Fibroblast of lung (primary cell): ENCODE data around the gene CDX1. TPM values are rescaled to one million over a fixed set of nuclear protein-coding genes. Genes with fewer than 3 reads are reported as not detected.

Experiments
- DNase-seq, 2 donors: peaks; one replicate each; pipeline versions ENCODE4 v3.0.0 to v3.0.0-alpha.2; 2010; ENCODE audit warnings: low read depth in 2 of 2
- H2AFZ ChIP-seq: 2 replicates; pipeline ENCODE4 v1.5.1; 2012; ENCODE audit warnings: low read length, control low read depth, inconsistent platforms
- H3K27ac ChIP-seq: 2 replicates; pipeline ENCODE4 v1.5.1; 2011; ENCODE audit warnings: low read length, control low read depth; ENCODE audit not compliant: insufficient read depth
- H3K27me3 ChIP-seq: 2 replicates; pipeline ENCODE4 v1.5.1; 2011; ENCODE audit warnings: mild to moderate bottlenecking, low read length; ENCODE audit not compliant: control insufficient read depth, insufficient read depth
- H3K36me3 ChIP-seq: 2 replicates; pipeline ENCODE4 v1.5.1; 2011; ENCODE audit warnings: low read length; ENCODE audit not compliant: control insufficient read depth, insufficient read depth
- H3K4me1 ChIP-seq: 2 replicates; pipeline ENCODE4 v1.5.1; 2011; ENCODE audit warnings: low read length; ENCODE audit not compliant: control insufficient read depth, insufficient read depth; ENCODE audit errors: extremely low read depth
- H3K4me2 ChIP-seq: 2 replicates; pipeline ENCODE4 v1.5.1; 2011; ENCODE audit warnings: low read length, control low read depth; ENCODE audit not compliant: insufficient read depth; ENCODE audit errors: extremely low read depth
- H3K4me3 ChIP-seq, 4 experiments: fragments of 200-600 bp in 1 of 4; sonication (generic) in 1 of 4; replicated peaks in 1 of 4; 2 replicates each; pipeline ENCODE4 v1.5.1; 2011 to 2016; ENCODE audit warnings: low read length in 4 of 4, low read depth in 3 of 4, mild to moderate bottlenecking in 3 of 4, control low read depth in 2 of 4, inconsistent platforms in 1 of 4, mixed read lengths in 1 of 4; ENCODE audit not compliant: insufficient read depth in 1 of 4; ENCODE audit errors: control extremely low read depth in 1 of 4
- H3K79me2 ChIP-seq: 2 replicates; pipeline ENCODE4 v1.5.1; 2012; ENCODE audit warnings: mild to moderate bottlenecking, low read length, inconsistent platforms; ENCODE audit not compliant: control insufficient read depth, insufficient read depth
- H3K9ac ChIP-seq: 2 replicates; pipeline ENCODE4 v1.5.1; 2011; ENCODE audit warnings: mild to moderate bottlenecking, low read length, control low read depth; ENCODE audit not compliant: insufficient read depth
- H3K9me3 ChIP-seq: 2 replicates; pipeline ENCODE4 v1.5.1; 2012; ENCODE audit warnings: low read depth, low read length; ENCODE audit not compliant: control insufficient read depth, insufficient read depth
- H4K20me1 ChIP-seq: 2 replicates; pipeline ENCODE4 v1.5.1; 2011; ENCODE audit warnings: low read length; ENCODE audit not compliant: control insufficient read depth, insufficient read depth; ENCODE audit errors: extremely low read depth
- CTCF ChIP-seq, 2 donors: IDR thresholded peaks in 1 of 2; conservative IDR thresholded peaks in 1 of 2; 1 replicate in 1 of 2; 2 replicates in 1 of 2; pipeline ENCODE4 v1.5.1; 2011 to 2012; ENCODE audit warnings: low read length in 2 of 2, control low read depth in 1 of 2, inconsistent platforms in 1 of 2, low read depth in 1 of 2, mild to moderate bottlenecking in 1 of 2
- EZH2 ChIP-seq: IDR thresholded peaks from 2 replicates; pipeline ENCODE4 v1.5.1; 2012; ENCODE audit warnings: low read length, control low read depth, mild to moderate bottlenecking; ENCODE audit errors: missing control alignments
- polyA plus RNA-seq, 2 donors: library from polyadenylated mRNA; depleted of rRNA in 1 of 2; stranded (reverse) in 1 of 2; unstranded in 1 of 2; fragments of >200 nt; gene quantifications; 2 replicates each; pipeline ENCODE4 v1.2.1, GENCODE V29; 2011 to 2012; ENCODE audit warnings: missing spikeins in 1 of 2
- total RNA-seq: library from RNA; depleted of rRNA; stranded (reverse); fragments of >200 nt; gene quantifications from 2 replicates; pipeline ENCODE4 v1.2.1, GENCODE V29; 2014

CDX1 gene
- total and polyA plus RNA-seq, 2 donors (not counting 1 experiment from before 2014, with no cell fraction given): 0.33 to 1.8 TPM

- Histone ChIP-seq H3K4me1 (peaks cover 12% of the 10 kb centered on the region), H3K36me3 (no peaks in the 10 kb centered on the region), H4K20me1 (no peaks in the 10 kb centered on the region), H2AFZ (no peak overlapping the region), H3K9ac (no peak overlapping the region), H3K79me2 (no peaks in the 10 kb centered on the region), H3K4me2 (peak overlapping the region; percentile 27), H3K27ac (peak overlapping the region; percentile 69), H3K4me3 (no peak overlapping the region), H3K9me3 (no peaks in the 10 kb centered on the region), H3K27me3 (no peaks in the 10 kb centered on the region)
- TF ChIP-seq CTCF (conservative IDR thresholded peaks at IDR 0.05 in 1 of 2, IDR thresholded peaks at IDR 0.05 in 1 of 2; ENCODE audit: low read depth in 1 of 2, low read length in 2 of 2) (no peak), EZH2 (no peak)
- DNase-seq: peak; percentile 56 to 78
These were observed 41.9 kb downstream of the CDX1 start for GRCh38 chr5:150208187-150209098.

GRCh38 chr5:150209099-150209635 is 42.6 kb downstream of the CDX1 start:
- H3K79me2 ChIP-seq: no peaks in the 10 kb centered on the region
- H3K4me1 ChIP-seq: peaks cover 12% of the 10 kb centered on the region
- peak overlapping the region; percentile 69 for H3K27ac ChIP-seq
- H3K4me2 ChIP-seq: no peak overlapping the region
- H2AFZ ChIP-seq: peak overlapping the region; percentile 43
- no peaks in the 10 kb centered on the region for H3K27me3 ChIP-seq
- H3K36me3 ChIP-seq: no peaks in the 10 kb centered on the region
- H3K4me3 ChIP-seq: no peak overlapping the region
- no peaks in the 10 kb centered on the region for H3K9me3 ChIP-seq
- H4K20me1 ChIP-seq: no peaks in the 10 kb centered on the region
- peak; percentile 84 to 85 for DNase-seq
- H3K9ac ChIP-seq: peak overlapping the region; percentile 52
- TF ChIP-seq EZH2 (no peak), CTCF (conservative IDR thresholded peaks at IDR 0.05 in 1 of 2, IDR thresholded peaks at IDR 0.05 in 1 of 2; ENCODE audit: low read depth in 1 of 2, low read length in 2 of 2) (no peak)

- H3K9me3 ChIP-seq: no peaks in the 10 kb centered on the region
- H3K4me2 ChIP-seq: no peak overlapping the region
- no peak overlapping the region for H3K9ac ChIP-seq
- no peak for DNase-seq
- TF ChIP-seq CTCF (conservative IDR thresholded peaks at IDR 0.05 in 1 of 2, IDR thresholded peaks at IDR 0.05 in 1 of 2; ENCODE audit: low read depth in 1 of 2, low read length in 2 of 2): no peak
- no peak for TF ChIP-seq EZH2
- H3K36me3 ChIP-seq: no peaks in the 10 kb centered on the region
- H2AFZ ChIP-seq: no peak overlapping the region
- no peaks in the 10 kb centered on the region for H3K79me2 ChIP-seq
- H3K4me3 ChIP-seq: no peak overlapping the region
- H3K27me3 ChIP-seq: no peaks in the 10 kb centered on the region
- peaks cover 16% of the 10 kb centered on the region for H3K4me1 ChIP-seq
- H3K27ac ChIP-seq: no peak overlapping the region
- H4K20me1 ChIP-seq: no peaks in the 10 kb centered on the region
These were observed 44.1 kb downstream of the CDX1 start for GRCh38 chr5:150210644-150211043.
